Lower leg skin (tissue), 3 donors: ENCODE measurements around the gene ANTXR1.

Experiments used
- CTCF ChIP-seq, 3 donors: fragments of 450-650 bp; IDR thresholded peaks; one replicate each; pipeline ENCODE4 v1.5.1; 2016; ENCODE audit warnings: antibody characterized with exemption in 3 of 3, mild to moderate bottlenecking in 3 of 3, moderate library complexity in 2 of 3
- POLR2A ChIP-seq, 2 donors: fragments of 450-650 bp; IDR thresholded peaks; one replicate each; pipeline ENCODE4 v1.6.1; 2016 to 2017; ENCODE audit warnings: antibody characterized with exemption in 2 of 2, mild to moderate bottlenecking in 1 of 2, moderate library complexity in 1 of 2

- TF ChIP-seq CTCF (IDR thresholded peaks at IDR 0.05) = no peak
- TF ChIP-seq POLR2A (IDR thresholded peaks at IDR 0.05) = no peak
Observed at GRCh38 chr2:69082430-69082997, 69.5 kb downstream of the ANTXR1 start.
